Measurements from ENCODE around the gene C3orf22.

The C3orf22 gene

DNA sequence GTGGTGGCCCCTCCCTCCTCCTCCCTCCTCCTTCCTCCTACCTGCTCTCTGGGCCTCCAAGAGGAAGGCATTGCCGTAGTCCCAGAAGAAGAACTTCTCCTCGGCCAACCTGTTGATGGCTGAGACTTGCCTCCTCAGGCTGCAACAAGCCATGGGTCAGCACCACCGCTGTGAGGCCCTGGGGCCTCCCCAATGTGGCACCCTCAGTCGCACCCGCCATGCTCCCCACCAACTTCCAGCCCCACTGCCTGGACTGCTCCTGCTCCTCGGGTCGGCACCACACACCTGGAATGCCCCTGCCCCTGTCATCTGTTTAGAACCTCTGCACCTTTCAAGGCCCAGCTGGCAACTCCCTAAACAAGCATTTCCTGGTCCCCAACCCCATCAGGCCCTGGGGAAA, 58.7 kb downstream of the C3orf22 start:
- H2AFZ ChIP-seq (ENCODE audit: low read length): no peak overlapping the region
- no peaks in the 10 kb centered on the region; the same call in 1 of the 2 replicates for H3F3A ChIP-seq (ENCODE audit: insufficient read depth, low read length)
- H3K79me2 ChIP-seq (ENCODE audit: low read length): no peaks in the 10 kb centered on the region
- no peak overlapping the region for H3K4me2 ChIP-seq (ENCODE audit: low read depth, low read length)
- no peaks in the 10 kb centered on the region for H3K9me3 ChIP-seq (replicated peaks; ENCODE audit: insufficient read depth, low read length)
- no peaks in the 10 kb centered on the region for H4K20me1 ChIP-seq (ENCODE audit: insufficient read depth, low read length)
- H3K27me3 ChIP-seq (replicated peaks; ENCODE audit: insufficient read depth, low read length): no peaks in the 10 kb centered on the region
- no peaks in the 10 kb centered on the region; the same call in 1 of the 2 replicates for H3K4me1 ChIP-seq (ENCODE audit: low read length)
- no peak for DNase-seq
- H3K4me3 ChIP-seq (ENCODE audit: low read length): no peak overlapping the region
- TF ChIP-seq EZH2phosphoT487 (IDR thresholded peaks at IDR 0.05; ENCODE audit: low read length) (no peak), EZH2 (optimal IDR thresholded peaks at IDR 0.05; ENCODE audit: low read depth, low read length) (no peak)
- TF ChIP-seq, protein P1, sequence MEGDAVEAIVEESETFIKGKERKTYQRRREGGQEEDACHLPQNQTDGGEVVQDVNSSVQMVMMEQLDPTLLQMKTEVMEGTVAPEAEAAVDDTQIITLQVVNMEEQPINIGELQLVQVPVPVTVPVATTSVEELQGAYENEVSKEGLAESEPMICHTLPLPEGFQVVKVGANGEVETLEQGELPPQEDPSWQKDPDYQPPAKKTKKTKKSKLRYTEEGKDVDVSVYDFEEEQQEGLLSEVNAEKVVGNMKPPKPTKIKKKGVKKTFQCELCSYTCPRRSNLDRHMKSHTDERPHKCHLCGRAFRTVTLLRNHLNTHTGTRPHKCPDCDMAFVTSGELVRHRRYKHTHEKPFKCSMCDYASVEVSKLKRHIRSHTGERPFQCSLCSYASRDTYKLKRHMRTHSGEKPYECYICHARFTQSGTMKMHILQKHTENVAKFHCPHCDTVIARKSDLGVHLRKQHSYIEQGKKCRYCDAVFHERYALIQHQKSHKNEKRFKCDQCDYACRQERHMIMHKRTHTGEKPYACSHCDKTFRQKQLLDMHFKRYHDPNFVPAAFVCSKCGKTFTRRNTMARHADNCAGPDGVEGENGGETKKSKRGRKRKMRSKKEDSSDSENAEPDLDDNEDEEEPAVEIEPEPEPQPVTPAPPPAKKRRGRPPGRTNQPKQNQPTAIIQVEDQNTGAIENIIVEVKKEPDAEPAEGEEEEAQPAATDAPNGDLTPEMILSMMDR (IDR thresholded peaks at IDR 0.05; ENCODE audit: low read length): no peak
- no peaks in the 10 kb centered on the region for H3K9me2 ChIP-seq (replicated peaks; ENCODE audit: insufficient read depth, low read length)
- no peak overlapping the region for H3K9ac ChIP-seq (ENCODE audit: low read length)
- no peak overlapping the region for H3K27ac ChIP-seq (ENCODE audit: low read length)
- H3K36me3 ChIP-seq (replicated peaks; ENCODE audit: insufficient read depth, low read length): no peaks in the 10 kb centered on the region
